GM21723 (cell line): Measurements from ENCODE around the gene VAT1L.
"Not testable (repeated sequence)": the region's sequence is repeated elsewhere in the genome, so short reads cannot be mapped to it uniquely, and the experiment has no call there.

ENCODE experiments used
- ATAC-seq: cut with Tn5 transposase; IDR thresholded peaks from one replicate; pipeline ENCODE4 v1.9.1; 2021; ENCODE audit warnings: mild to moderate bottlenecking, moderate library complexity; ENCODE audit not compliant: unreplicated experiment

VAT1L gene

GRCh38 chr16:77947590-77947989 is 159.2 kb downstream of the VAT1L start:
- not testable (repeated sequence) for ATAC-seq

GRCh38 chr16:77948835-77949234 is 160.5 kb downstream of the VAT1L start:
- no peak for ATAC-seq

- no peak for ATAC-seq
Measured at GRCh38 chr16:77949445-77949844, 161.1 kb downstream of the VAT1L start.

GRCh38 chr16:77951788-77952187 is 163.4 kb downstream of the VAT1L start:
- no peak for ATAC-seq

GRCh38 chr16:77955127-77955526 is 166.8 kb downstream of the VAT1L start:
- no peak for ATAC-seq

- ATAC-seq = no peak
Measured at GRCh38 chr16:77956231-77956630, 167.9 kb downstream of the VAT1L start.

GRCh38 chr16:77960766-77961165 is 172.4 kb downstream of the VAT1L start:
- ATAC-seq = no peak

- ATAC-seq = no peak
Measured at GRCh38 chr16:77961814-77962213, 173.4 kb downstream of the VAT1L start.

- ATAC-seq = no peak
Measured at GRCh38 chr16:77962689-77963088, 174.3 kb downstream of the VAT1L start.

GRCh38 chr16:77963185-77964044 is 175.1 kb downstream of the VAT1L start:
- ATAC-seq = peak; percentile 81

GRCh38 chr16:77965346-77965745 is 177.0 kb downstream of the VAT1L start:
- no peak for ATAC-seq

- no peak for ATAC-seq
Measured at GRCh38 chr16:77967054-77967904, 178.9 kb downstream of the VAT1L start.

- no peak for ATAC-seq
Measured at GRCh38 chr16:77969861-77970260, 181.5 kb downstream of the VAT1L start.

- no peak for ATAC-seq
Measured at GRCh38 chr16:77970371-77970770, 182.0 kb downstream of the VAT1L start.

- no peak for ATAC-seq
Measured at GRCh38 chr16:77971306-77972061, 183.1 kb downstream of the VAT1L start.

- ATAC-seq = no peak
Measured at GRCh38 chr16:77972062-77972392, 183.7 kb downstream of the VAT1L start.

GRCh38 chr16:77974883-77975282 is 186.5 kb downstream of the VAT1L start:
- no peak for ATAC-seq

- ATAC-seq = no peak
Measured at GRCh38 chr16:77975942-77976341, 187.6 kb downstream of the VAT1L start.

- no peak for ATAC-seq
Measured at GRCh38 chr16:77977339-77977738, 189.0 kb downstream of the VAT1L start.

GRCh38 chr16:77985111-77985510 is 196.7 kb downstream of the VAT1L start:
- ATAC-seq = no peak

GRCh38 chr16:77986011-77986740 is 197.8 kb downstream of the VAT1L start:
- no peak for ATAC-seq
